ES-I3 (cell line): ENCODE data around the gene ANHX.

ENCODE experiments used
- H3K36me3 ChIP-seq: 2 replicates; pipeline ENCODE4 v1.6.1; 2013; ENCODE audit warnings: mild to moderate bottlenecking, low read length, control low read depth, moderate library complexity; ENCODE audit not compliant: insufficient read depth
- H3K4me1 ChIP-seq: 2 replicates; pipeline ENCODE4 v1.6.1; 2013; ENCODE audit warnings: mild to moderate bottlenecking, control low read depth, low read length; ENCODE audit not compliant: insufficient read depth
- H3K9ac ChIP-seq: 2 replicates; pipeline ENCODE4 v1.6.1; 2013; ENCODE audit warnings: low read depth, mild to moderate bottlenecking, low read length, moderate library complexity
- H3K9me3 ChIP-seq: 2 replicates; pipeline ENCODE4 v1.6.1; 2013; ENCODE audit warnings: mild to moderate bottlenecking, low read length, moderate library complexity; ENCODE audit not compliant: control insufficient read depth, insufficient read depth

ANHX gene

GRCh38 chr12:133174901-133175300 is 60.8 kb downstream of the ANHX start:
- Histone ChIP-seq H3K9me3 (peaks cover 2% of the 10 kb centered on the region), H3K9ac (no peak overlapping the region), H3K4me1 (no peaks in the 10 kb centered on the region), H3K36me3 (no peaks in the 10 kb centered on the region)

GRCh38 chr12:133172491-133172890 is 63.2 kb downstream of the ANHX start:
- Histone ChIP-seq H3K9ac (no peak overlapping the region), H3K9me3 (peaks cover 2% of the 10 kb centered on the region), H3K4me1 (no peaks in the 10 kb centered on the region), H3K36me3 (no peaks in the 10 kb centered on the region)
